BLaER1 treated with 17β-estradiol and CSF1 and Interleukin-3, amounts not matched to agents 10 nM and 100 nM (cell line): ENCODE results near the gene KRT9.
"Not testable (repeated sequence)": the region's sequence is repeated elsewhere in the genome, so short reads cannot be mapped to it uniquely, and the experiment has no call there.

Experiments used
- H3K27ac ChIP-seq, 11 experiments: shearing (Covaris generic); formaldehyde crosslinking; 2 replicates each; pipeline ENCODE4 v1.8.1; 2022
- H3K27me3 ChIP-seq, 11 experiments: shearing (Covaris generic); formaldehyde crosslinking; 2 replicates each; pipeline ENCODE4 v1.8.1; 2022
- H3K36me3 ChIP-seq, 11 experiments: shearing (Covaris generic); formaldehyde crosslinking; 2 replicates each; pipeline ENCODE4 v1.8.1; 2022
- H3K4me1 ChIP-seq, 10 experiments: shearing (Covaris generic); formaldehyde crosslinking; 2 replicates each; pipeline ENCODE4 v1.8.1; 2022
- H3K4me2 ChIP-seq, 11 experiments: shearing (Covaris generic); formaldehyde crosslinking; 2 replicates each; pipeline ENCODE4 v1.8.1; 2022
- H3K4me3 ChIP-seq, 10 experiments: shearing (Covaris generic); formaldehyde crosslinking; 2 replicates each; pipeline ENCODE4 v1.8.1; 2022
- H3K9ac ChIP-seq, 11 experiments: shearing (Covaris generic); formaldehyde crosslinking; 2 replicates each; pipeline ENCODE4 v1.8.1; 2022
- H3K9me3 ChIP-seq, 11 experiments: shearing (Covaris generic); formaldehyde crosslinking; replicated peaks in 1 of 11; 2 replicates each; pipeline ENCODE4 v1.8.1; 2022
- H4K20me1 ChIP-seq, 11 experiments: shearing (Covaris generic); formaldehyde crosslinking; 2 replicates each; pipeline ENCODE4 v1.8.1; 2022
- Cebpa-rat ChIP-seq, 11 experiments: shearing (Covaris generic); IDR thresholded peaks; 2 replicates each; pipeline ENCODE4 v1.8.1; 2022

The KRT9 gene

GRCh38 chr17:41571561-41572434 is at the start of gene KRT9:
KRT9 (minus strand) TSS chr17:41572059; CDS start chr17:41571992, 67 bp downstream.
- no peaks in the 10 kb centered on the region for H4K20me1 ChIP-seq
- no peak within 1 kb of the TSS for H3K9ac ChIP-seq
- H3K27ac ChIP-seq, result no peak within 1 kb of the TSS
- H3K4me1 ChIP-seq, result peaks cover 0 to 8% (median 0%) of the 10 kb centered on the region in 10 experiments; a peak in 4 of 20 replicates
- no peak for TF ChIP-seq Cebpa-rat (IDR thresholded peaks at IDR 0.05)
- no peak within 1 kb of the TSS for H3K4me2 ChIP-seq
- no peaks in the 10 kb centered on the region for H3K27me3 ChIP-seq
- H3K36me3 ChIP-seq, result no peaks in the 10 kb centered on the region
- no peak within 1 kb of the TSS for H3K4me3 ChIP-seq
- peaks cover 13 to 23% (median 15%) of the 10 kb centered on the region in 11 experiments for H3K9me3 ChIP-seq

GRCh38 chr17:41621435-41621817 is 49.6 kb upstream of the KRT9 start:
- not testable (repeated sequence) for H3K27ac ChIP-seq, H4K20me1 ChIP-seq, H3K36me3 ChIP-seq, H3K9me3 ChIP-seq, H3K27me3 ChIP-seq, H3K9ac ChIP-seq, H3K4me2 ChIP-seq, H3K4me3 ChIP-seq
- H3K4me1 ChIP-seq, result peaks cover 7 to 21% (median 15%) of the 10 kb centered on the region in 10 experiments; a peak in 17 of 20 replicates

GRCh38 chr17:41620583-41621434 is 49.0 kb upstream of the KRT9 start:
- no peaks in the 10 kb centered on the region for H3K27me3 ChIP-seq
- H3K9ac ChIP-seq, result no peak overlapping the region
- H3K36me3 ChIP-seq, result no peaks in the 10 kb centered on the region
- H3K4me1 ChIP-seq, result peaks cover 7 to 25% (median 17%) of the 10 kb centered on the region in 10 experiments; a peak in 17 of 20 replicates
- H3K27ac ChIP-seq, result no peak overlapping the region
- TF ChIP-seq Cebpa-rat (IDR thresholded peaks at IDR 0.05), result no peak
- H3K4me3 ChIP-seq, result no peak overlapping the region
- H4K20me1 ChIP-seq, result no peaks in the 10 kb centered on the region; a peak in 1 of 22 replicates
- no peak overlapping the region for H3K4me2 ChIP-seq
- H3K9me3 ChIP-seq, result no peaks in the 10 kb centered on the region

GRCh38 chr17:41619927-41620582 is 48.2 kb upstream of the KRT9 start:
- H4K20me1 ChIP-seq, H3K36me3 ChIP-seq, H3K27me3 ChIP-seq, H3K27ac ChIP-seq, H3K4me2 ChIP-seq, H3K9me3 ChIP-seq, H3K4me3 ChIP-seq, H3K9ac ChIP-seq: not testable (repeated sequence)
- peaks cover 7 to 29% (median 17%) of the 10 kb centered on the region in 10 experiments; a peak in 17 of 20 replicates for H3K4me1 ChIP-seq

- H3K4me1 ChIP-seq, result peaks cover 1 to 26% (median 11%) of the 10 kb centered on the region in 10 experiments; a peak in 17 of 20 replicates
- H3K9ac ChIP-seq, result no peak overlapping the region
- no peak for TF ChIP-seq Cebpa-rat (IDR thresholded peaks at IDR 0.05)
- H3K27ac ChIP-seq, result no peak overlapping the region
- H3K4me3 ChIP-seq, result no peak overlapping the region
- no peaks in the 10 kb centered on the region for H3K36me3 ChIP-seq
- no peaks in the 10 kb centered on the region for H3K27me3 ChIP-seq
- H4K20me1 ChIP-seq, result no peaks in the 10 kb centered on the region; a peak in 1 of 22 replicates
- H3K9me3 ChIP-seq, result no peaks in the 10 kb centered on the region
- no peak overlapping the region for H3K4me2 ChIP-seq
Observed at GRCh38 chr17:41619036-41619926, 47.4 kb upstream of the KRT9 start.

- no peak overlapping the region for H3K4me2 ChIP-seq
- H3K36me3 ChIP-seq, result no peaks in the 10 kb centered on the region
- TF ChIP-seq Cebpa-rat (IDR thresholded peaks at IDR 0.05), result no peak
- H4K20me1 ChIP-seq, result no peaks in the 10 kb centered on the region; a peak in 1 of 22 replicates
- H3K4me1 ChIP-seq, result peaks cover 0 to 18% (median 9%) of the 10 kb centered on the region in 10 experiments; a peak in 11 of 20 replicates
- H3K4me3 ChIP-seq, result no peak overlapping the region
- H3K27me3 ChIP-seq, result no peaks in the 10 kb centered on the region
- H3K27ac ChIP-seq, result no peak overlapping the region
- H3K9ac ChIP-seq, result no peak overlapping the region
- no peaks in the 10 kb centered on the region for H3K9me3 ChIP-seq
Observed at GRCh38 chr17:41618341-41619035, 46.6 kb upstream of the KRT9 start.

- H4K20me1 ChIP-seq, result no peaks in the 10 kb centered on the region; a peak in 1 of 22 replicates
- H3K36me3 ChIP-seq, result no peaks in the 10 kb centered on the region
- no peak overlapping the region for H3K4me2 ChIP-seq
- no peak for TF ChIP-seq Cebpa-rat (IDR thresholded peaks at IDR 0.05)
- no peaks in the 10 kb centered on the region for H3K27me3 ChIP-seq
- H3K4me3 ChIP-seq, result no peak overlapping the region
- H3K9ac ChIP-seq, result no peak overlapping the region
- H3K4me1 ChIP-seq, result peaks cover 0 to 18% (median 9%) of the 10 kb centered on the region in 10 experiments; a peak in 11 of 20 replicates
- H3K9me3 ChIP-seq, result no peaks in the 10 kb centered on the region
- H3K27ac ChIP-seq, result no peak overlapping the region
Observed at GRCh38 chr17:41617698-41618097, 45.8 kb upstream of the KRT9 start.

GRCh38 chr17:41617136-41617535 is 45.3 kb upstream of the KRT9 start:
- Histone ChIP-seq H3K4me2 (peak overlapping the region in 6 of 11 experiments; percentile 18 to 51 (median 46); a peak in 5 of 22 replicates), H3K9ac (no peak overlapping the region), H3K4me1 (peaks cover 0 to 18% (median 9%) of the 10 kb centered on the region in 10 experiments; a peak in 11 of 20 replicates), H3K4me3 (no peak overlapping the region), H3K27ac (no peak overlapping the region), H3K27me3 (no peaks in the 10 kb centered on the region), H4K20me1 (no peaks in the 10 kb centered on the region; a peak in 1 of 22 replicates), H3K36me3 (no peaks in the 10 kb centered on the region), H3K9me3 (no peaks in the 10 kb centered on the region)
- TF ChIP-seq Cebpa-rat (IDR thresholded peaks at IDR 0.05), result no peak

- not testable (repeated sequence) for H3K36me3 ChIP-seq, H3K27ac ChIP-seq, H3K27me3 ChIP-seq, H3K9ac ChIP-seq, H3K4me3 ChIP-seq, H3K9me3 ChIP-seq, H4K20me1 ChIP-seq
- peaks cover 0 to 18% (median 9%) of the 10 kb centered on the region in 10 experiments; a peak in 11 of 20 replicates for H3K4me1 ChIP-seq
- peak overlapping the region in 8 of 11 experiments; percentile 18 to 51 (median 46); a peak in 12 of 22 replicates for H3K4me2 ChIP-seq
Observed at GRCh38 chr17:41616486-41616885, 44.6 kb upstream of the KRT9 start.
